CD4-positive, alpha-beta T cell treated with Interleukin-12 subunit alpha and Interleukin-12 subunit beta, for 1 hour (primary cell): ENCODE measurements around the gene CPAMD8.

Experiments used
- DNase-seq: peaks from one replicate; pipeline ENCODE4 v3.0.0-alpha.2; 2020

CPAMD8 gene

GRCh38 chr19:16869331-16869972 lies 157.2 kb downstream of the CPAMD8 start:
- DNase-seq, result no peak

- no peak for DNase-seq
These were observed 158.0 kb downstream of the CPAMD8 start for GRCh38 chr19:16868423-16869130.

- no peak for DNase-seq
These were observed 159.4 kb downstream of the CPAMD8 start for GRCh38 chr19:16867211-16867610.

GRCh38 chr19:16862826-16863415 lies 163.7 kb downstream of the CPAMD8 start:
- no peak for DNase-seq

- no peak for DNase-seq
These were observed 164.8 kb downstream of the CPAMD8 start for GRCh38 chr19:16861834-16862233.

GRCh38 chr19:16861011-16861410 lies 165.6 kb downstream of the CPAMD8 start:
- DNase-seq, result no peak

GRCh38 chr19:16860118-16860517 lies 166.5 kb downstream of the CPAMD8 start:
- no peak for DNase-seq

GRCh38 chr19:16859626-16860025 lies 167.0 kb downstream of the CPAMD8 start:
- no peak for DNase-seq

GRCh38 chr19:16856091-16856490 lies 170.5 kb downstream of the CPAMD8 start:
- no peak for DNase-seq

GRCh38 chr19:16853066-16853465 lies 173.5 kb downstream of the CPAMD8 start:
- DNase-seq, result no peak

- no peak for DNase-seq
These were observed 175.4 kb downstream of the CPAMD8 start for GRCh38 chr19:16851031-16851712.

GRCh38 chr19:16850133-16850532 lies 176.5 kb downstream of the CPAMD8 start:
- no peak for DNase-seq

- no peak for DNase-seq
These were observed 177.4 kb downstream of the CPAMD8 start for GRCh38 chr19:16849168-16849567.

GRCh38 chr19:16847430-16847829 lies 179.2 kb downstream of the CPAMD8 start:
- no peak for DNase-seq

GRCh38 chr19:16846901-16847300 lies 179.7 kb downstream of the CPAMD8 start:
- no peak for DNase-seq
